HG02610 (cell line): Measurements from ENCODE around the gene MYMK.
A peak's percentile ranks its signal among the peaks of the same experiment; 100 is the strongest.

ENCODE experiments used
- ATAC-seq: cut with Tn5 transposase; IDR thresholded peaks from one replicate; pipeline ENCODE4 v1.9.1; 2021; ENCODE audit warnings: mild to moderate bottlenecking, moderate library complexity; ENCODE audit not compliant: unreplicated experiment

Gene MYMK

GRCh38 chr9:133558191-133559126, 33.7 kb upstream of the MYMK start:
- peak; percentile 45 for ATAC-seq

DNA sequence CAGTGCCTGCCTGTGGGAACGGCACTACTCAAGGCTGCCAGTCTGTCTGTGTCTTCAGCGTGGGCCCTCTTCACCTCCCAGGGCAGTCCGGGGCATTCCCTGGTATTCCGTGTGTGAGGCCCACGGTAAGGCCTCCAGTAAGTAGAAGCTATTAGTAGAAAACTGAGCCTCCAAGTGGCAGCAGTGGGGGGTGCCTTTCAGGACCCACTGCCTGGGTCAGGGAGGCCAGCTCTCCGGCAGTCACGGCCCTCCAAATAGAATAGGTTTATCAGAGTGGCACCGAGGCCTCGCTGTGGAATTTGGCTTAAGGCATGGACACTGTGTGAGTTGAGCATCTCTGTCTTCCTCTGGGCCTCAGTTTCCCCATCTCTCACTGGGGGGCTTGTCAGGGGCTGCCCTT, 32.8 kb upstream of the MYMK start:
- ATAC-seq = no peak

- ATAC-seq = no peak
Measured at GRCh38 chr9:133556354-133556753, 31.6 kb upstream of the MYMK start.

GRCh38 chr9:133554729-133555128, 30.0 kb upstream of the MYMK start:
- ATAC-seq = no peak

- ATAC-seq = no peak
Measured at GRCh38 chr9:133553973-133554713, 29.4 kb upstream of the MYMK start.

- ATAC-seq = no peak
Measured at GRCh38 chr9:133553123-133553522, 28.4 kb upstream of the MYMK start.

DNA sequence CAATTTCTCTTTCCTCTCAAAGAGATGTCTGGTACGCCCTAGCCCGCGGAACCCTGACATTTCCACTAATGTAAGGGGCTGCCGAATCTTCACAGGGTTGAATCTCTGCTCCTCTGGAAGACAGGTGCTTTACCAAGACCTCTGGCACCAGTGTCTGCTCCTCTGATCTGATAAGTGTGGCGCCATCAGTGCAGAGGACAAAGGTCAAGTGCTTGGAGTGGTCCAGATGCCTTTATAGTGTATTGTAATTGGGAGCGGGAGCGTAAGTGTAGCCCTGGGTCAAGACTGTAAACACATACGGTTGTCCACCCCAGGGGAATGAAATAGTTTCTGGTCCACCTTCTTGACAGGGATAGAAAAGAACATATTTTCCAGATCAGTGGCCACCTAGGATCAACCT, 27.5 kb upstream of the MYMK start:
- ATAC-seq = no peak

GRCh38 chr9:133551446-133551845, 26.7 kb upstream of the MYMK start:
- ATAC-seq = no peak

DNA sequence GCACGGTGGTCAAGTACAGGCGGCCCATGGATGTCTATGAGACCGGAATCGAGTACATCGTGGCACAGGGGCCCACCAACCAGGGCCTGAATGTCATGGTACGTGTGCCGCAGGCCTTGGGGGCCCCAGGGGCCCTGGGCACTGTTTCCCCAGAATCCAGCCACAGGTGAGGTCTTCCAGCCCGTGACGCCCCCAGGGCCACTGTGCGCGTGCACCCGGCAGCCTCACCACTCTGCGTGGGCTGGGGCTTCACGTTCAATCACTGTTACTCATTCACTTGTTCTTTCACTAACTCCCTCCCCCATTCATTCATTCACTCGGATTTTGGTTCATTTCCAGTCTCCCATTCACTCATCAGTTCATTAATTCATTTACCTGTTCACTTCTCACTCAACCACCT, 22.4 kb upstream of the MYMK start:
- no peak for ATAC-seq

DNA sequence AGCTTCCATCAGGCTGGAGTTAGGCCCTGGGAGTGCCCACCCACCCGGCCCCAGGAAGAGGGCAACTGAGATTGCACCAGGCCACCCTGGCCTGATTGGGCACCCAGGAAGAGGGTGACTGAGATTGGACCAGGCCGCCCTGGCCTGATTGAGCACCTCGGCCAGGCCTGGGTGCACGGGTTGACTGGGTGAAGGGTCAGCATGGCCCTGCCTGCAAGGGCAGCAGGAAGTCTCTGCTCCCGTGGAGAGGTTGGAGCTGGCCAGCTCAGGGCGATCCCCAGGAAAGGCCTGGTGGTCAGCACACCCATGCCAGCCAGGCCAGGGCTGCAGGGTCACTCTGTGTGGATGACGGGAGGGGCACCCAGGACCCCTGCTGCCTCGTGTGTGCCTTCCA, 21.5 kb upstream of the MYMK start:
- ATAC-seq = no peak

GRCh38 chr9:133545494-133546286, 20.9 kb upstream of the MYMK start:
- no peak for ATAC-seq

GRCh38 chr9:133543772-133544467, 19.2 kb upstream of the MYMK start:
- no peak for ATAC-seq

DNA sequence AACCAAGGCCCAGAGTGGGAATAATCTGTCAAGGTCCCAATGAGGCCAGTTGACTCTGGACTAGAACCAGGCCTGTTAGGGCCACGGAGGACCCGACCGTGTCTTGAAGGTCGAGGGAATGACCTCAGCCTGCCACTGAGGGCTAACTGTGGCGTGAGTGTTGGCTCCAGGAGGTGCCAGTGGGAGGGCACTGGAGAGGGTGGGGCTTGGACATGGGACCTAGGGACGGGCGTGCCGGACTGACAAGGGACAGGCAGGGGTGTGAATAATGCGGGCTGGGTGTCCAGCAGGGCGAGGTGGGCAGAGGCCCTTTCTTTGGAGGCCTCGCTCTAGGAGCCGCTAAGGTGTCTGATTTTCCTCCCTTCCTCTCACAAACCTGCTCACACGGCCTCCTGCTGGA, 17.2 kb upstream of the MYMK start:
- ATAC-seq = no peak

GRCh38 chr9:133540698-133541025, 15.9 kb upstream of the MYMK start:
- ATAC-seq = no peak

DNA sequence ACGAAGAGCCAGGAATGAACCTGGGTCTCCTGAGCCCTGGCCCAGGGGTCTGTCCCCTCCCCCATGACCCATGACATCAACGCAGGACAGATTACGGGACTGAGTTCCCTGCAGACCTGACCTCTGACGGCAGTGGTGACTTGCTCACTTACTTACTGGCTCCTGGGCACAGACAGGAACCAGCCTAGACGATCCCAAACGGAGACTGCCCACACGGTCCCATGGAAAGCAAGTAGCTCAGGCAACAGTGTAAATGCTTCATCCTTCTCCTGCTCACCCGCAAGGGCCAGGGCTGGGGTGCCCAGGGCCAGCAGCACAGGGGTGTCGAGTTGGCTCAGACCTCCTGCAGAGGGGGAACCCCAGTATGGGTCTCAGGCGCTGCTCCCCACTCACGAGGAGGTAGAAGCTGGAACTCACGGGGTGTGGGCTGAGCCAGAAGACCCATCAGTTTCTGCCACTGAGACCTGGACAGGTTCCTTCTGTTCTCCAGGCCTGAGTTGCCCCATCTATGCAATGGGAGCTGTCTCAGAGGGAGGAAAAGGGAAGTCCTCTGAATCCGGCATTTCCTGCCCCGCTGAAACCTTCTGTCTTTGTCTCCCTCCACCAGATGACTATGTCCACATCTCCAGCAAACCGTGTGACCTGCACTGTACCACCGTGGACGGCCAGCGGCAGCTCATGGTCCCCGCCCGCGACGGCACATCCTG, 15.4 kb upstream of the MYMK start:
- ATAC-seq = no peak

DNA sequence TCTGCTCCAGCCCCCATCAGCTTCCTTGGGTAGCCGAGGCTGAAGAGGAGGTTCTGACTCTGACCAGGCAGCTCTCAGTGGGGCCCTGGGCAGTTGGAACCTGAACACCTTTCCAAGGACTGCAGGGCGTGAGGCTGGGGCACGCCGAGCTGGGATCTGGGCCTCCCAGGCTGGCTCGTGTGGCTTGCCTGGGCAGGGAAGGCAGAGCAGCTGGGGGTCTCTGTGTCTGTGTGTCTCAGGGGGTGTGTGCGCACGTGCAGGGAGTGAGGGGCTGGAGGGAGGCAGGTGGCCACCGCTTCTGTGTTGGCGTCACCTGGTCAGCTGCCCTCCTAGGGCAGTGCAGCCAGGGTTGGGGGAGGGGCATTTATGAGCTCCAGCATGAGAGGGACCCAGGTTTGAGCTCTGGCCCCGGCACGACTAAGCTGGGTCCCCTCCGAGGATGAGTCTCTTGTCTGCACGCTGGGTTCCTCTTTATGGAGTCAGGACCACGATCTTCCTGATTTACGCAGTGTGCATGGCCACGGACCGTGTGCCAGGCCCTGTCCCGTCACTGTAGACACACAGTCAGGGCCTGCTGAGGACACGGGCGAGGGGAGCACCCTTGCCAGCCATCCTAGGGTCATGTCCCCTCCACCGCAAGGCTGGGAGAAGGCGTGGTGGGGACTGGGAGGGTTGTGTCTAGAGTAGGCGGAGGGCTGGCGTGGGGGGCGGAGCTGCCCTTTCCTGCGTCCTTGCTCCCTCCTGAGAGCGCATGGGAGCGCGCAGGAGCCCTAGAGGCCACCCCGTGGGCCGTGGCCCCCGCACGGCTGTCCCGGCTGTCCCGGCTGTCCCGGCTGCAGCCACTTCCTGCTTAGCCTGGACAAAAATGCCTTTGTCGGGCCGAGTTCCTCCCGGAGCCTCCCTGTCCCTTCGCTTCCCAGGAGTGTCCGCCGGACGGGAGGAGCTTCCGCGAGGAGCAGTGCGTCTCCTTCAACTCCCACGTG, 14.4 kb upstream of the MYMK start:
- no peak for ATAC-seq

DNA sequence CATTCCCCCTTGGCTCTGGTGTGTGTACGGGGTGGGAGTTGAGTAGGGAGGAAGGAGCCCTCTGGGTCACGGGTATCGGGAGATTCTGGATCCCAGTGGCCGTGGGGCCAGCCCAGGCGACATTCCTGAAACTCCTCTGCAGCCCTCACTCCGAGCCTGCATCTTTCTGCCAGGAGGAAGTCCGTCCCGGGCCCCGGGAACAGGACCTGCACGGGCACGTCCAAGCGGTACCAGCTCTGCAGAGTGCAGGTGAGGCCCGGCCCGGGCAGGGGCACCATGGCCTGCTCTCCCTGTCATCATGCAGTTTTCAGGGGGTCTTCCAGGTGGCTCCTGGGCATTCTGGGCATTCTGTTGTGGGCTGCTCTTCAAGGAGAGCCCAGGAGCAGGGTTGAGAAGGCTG, 13.4 kb upstream of the MYMK start:
- ATAC-seq = no peak

- ATAC-seq = no peak
Measured at GRCh38 chr9:133537257-133537656, 12.5 kb upstream of the MYMK start.

- no peak for ATAC-seq
Measured at GRCh38 chr9:133536536-133536935, 11.8 kb upstream of the MYMK start.
